ENCODE data around the gene CD180.

DNA sequence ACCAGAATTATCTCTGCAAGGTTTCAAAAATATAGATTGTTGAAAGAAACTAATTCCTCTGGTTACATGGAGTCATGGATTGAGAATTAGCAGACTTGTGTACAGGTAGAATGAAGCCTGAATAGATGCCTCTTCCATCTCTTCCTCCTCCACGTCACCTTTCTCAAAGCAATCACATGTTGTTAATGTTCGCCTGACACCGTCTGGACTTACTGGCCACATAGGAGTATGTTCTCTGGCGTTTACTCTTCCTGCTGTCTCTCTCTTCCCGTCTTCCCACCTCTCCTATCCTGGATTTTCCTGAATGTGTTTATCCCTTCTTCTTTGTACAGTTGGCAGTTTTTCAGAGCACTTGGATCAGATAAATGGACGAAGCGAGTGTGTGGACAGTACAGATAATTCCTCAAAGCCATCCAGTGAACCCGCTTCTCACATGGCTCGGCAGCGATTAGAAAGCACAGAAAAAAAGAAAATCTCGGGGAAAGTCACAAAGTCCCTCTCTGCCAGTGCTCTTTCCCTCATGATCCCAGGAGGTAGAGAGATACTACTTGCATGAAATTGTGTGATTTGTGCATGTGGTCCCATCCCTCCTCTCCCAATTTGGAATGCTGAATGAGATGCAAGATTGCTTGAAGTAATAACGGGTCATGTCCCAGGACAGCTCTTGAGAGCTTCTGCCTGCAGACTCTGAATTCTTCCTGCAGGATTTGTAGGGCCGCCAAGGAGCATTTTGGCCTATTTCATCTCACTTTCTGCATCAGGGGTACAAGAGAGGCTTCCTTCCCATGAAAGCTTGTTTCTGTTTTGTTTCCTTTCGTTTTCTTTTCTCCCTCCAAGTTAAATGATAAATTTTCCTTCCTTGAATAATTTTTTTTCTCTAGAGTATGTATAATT, 47.3 kb downstream of the CD180 start:
- TF ChIP-seq, protein P1, sequence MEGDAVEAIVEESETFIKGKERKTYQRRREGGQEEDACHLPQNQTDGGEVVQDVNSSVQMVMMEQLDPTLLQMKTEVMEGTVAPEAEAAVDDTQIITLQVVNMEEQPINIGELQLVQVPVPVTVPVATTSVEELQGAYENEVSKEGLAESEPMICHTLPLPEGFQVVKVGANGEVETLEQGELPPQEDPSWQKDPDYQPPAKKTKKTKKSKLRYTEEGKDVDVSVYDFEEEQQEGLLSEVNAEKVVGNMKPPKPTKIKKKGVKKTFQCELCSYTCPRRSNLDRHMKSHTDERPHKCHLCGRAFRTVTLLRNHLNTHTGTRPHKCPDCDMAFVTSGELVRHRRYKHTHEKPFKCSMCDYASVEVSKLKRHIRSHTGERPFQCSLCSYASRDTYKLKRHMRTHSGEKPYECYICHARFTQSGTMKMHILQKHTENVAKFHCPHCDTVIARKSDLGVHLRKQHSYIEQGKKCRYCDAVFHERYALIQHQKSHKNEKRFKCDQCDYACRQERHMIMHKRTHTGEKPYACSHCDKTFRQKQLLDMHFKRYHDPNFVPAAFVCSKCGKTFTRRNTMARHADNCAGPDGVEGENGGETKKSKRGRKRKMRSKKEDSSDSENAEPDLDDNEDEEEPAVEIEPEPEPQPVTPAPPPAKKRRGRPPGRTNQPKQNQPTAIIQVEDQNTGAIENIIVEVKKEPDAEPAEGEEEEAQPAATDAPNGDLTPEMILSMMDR (IDR thresholded peaks at IDR 0.05) = no peak
- no peak for TF ChIP-seq POLR2A (IDR thresholded peaks at IDR 0.05)
